IMR-90 (cell line): ENCODE measurements around the gene RFX3. TPM values are rescaled to one million over a fixed set of nuclear protein-coding genes. Genes with fewer than 3 reads are reported as not detected.

Source experiments
- ATAC-seq: fragments of 200-7000 bp; cut with Tn5 transposase; 2 replicates; pipeline ENCODE4 v1.9.1; 2020; ENCODE audit warnings: low read depth, mild to moderate bottlenecking, moderate library complexity
- BruUV-seq: library from RNA; stranded (reverse); fragments of 400-500 nt; replicated peaks from 2 replicates; lab custom pipeline; 2021; lab: Mats Ljungman, UMichigan
- CTCF ChIA-PET: fragments of 300-600 bp; formaldehyde crosslinking; extraction: SDS; loops from one replicate; lab custom pipeline; 2021; ENCODE audit warnings: antibody characterized with exemption; lab: Yijun Ruan, JAX
- POLR2A ChIA-PET: fragments of 300-600 bp; sonication (Branson Sonifier 250); formaldehyde crosslinking; loops from one replicate; lab custom pipeline; 2022; ENCODE audit warnings: antibody characterized with exemption; ENCODE audit not compliant: unreplicated experiment; lab: Charles Lee
- DNase-seq: peaks from one replicate; pipeline ENCODE4 v3.0.0; 2013
- H2AFZ ChIP-seq: replicated peaks from 2 replicates; pipeline ENCODE3; 2013; ENCODE audit warnings: low read length, mild to moderate bottlenecking; ENCODE audit not compliant: poor library complexity
- H2AK5ac ChIP-seq: 2 replicates; pipeline ENCODE4 v1.6.1; 2013; ENCODE audit warnings: low read depth, low read length, inconsistent platforms
- H2AK9ac ChIP-seq: replicated peaks from 2 replicates; pipeline ENCODE3; 2013; ENCODE audit warnings: mild to moderate bottlenecking, low read depth, low read length, moderate library complexity; ENCODE audit not compliant: poor library complexity
- H2BK120ac ChIP-seq: 2 replicates; pipeline ENCODE4 v1.6.1; 2013; ENCODE audit warnings: low read depth, low read length, inconsistent platforms
- H2BK15ac ChIP-seq: 3 replicates; pipeline ENCODE4 v1.6.1; 2013; ENCODE audit warnings: low read depth, low read length, inconsistent platforms
- H2BK20ac ChIP-seq: 2 replicates; pipeline ENCODE4 v1.6.1; 2013; ENCODE audit warnings: low read depth, mild to moderate bottlenecking, inconsistent platforms, low read length, moderate library complexity
- H2BK5ac ChIP-seq: 2 replicates; pipeline ENCODE4 v1.6.1; 2013; ENCODE audit warnings: mild to moderate bottlenecking, low read depth, low read length, inconsistent platforms; ENCODE audit not compliant: poor library complexity, severe bottlenecking
- H3K14ac ChIP-seq: replicated peaks from 2 replicates; pipeline ENCODE4 v1.6.1; 2013; ENCODE audit warnings: low read depth, low read length, inconsistent platforms
- H3K18ac ChIP-seq: 2 replicates; pipeline ENCODE4 v1.6.1; 2013; ENCODE audit warnings: low read depth, low read length, control low read depth
- H3K23ac ChIP-seq: 2 replicates; pipeline ENCODE4 v1.6.1; 2013; ENCODE audit warnings: low read depth, low read length, inconsistent platforms
- H3K27ac ChIP-seq: 2 replicates; pipeline ENCODE4 v1.5.1; 2013; ENCODE audit warnings: mild to moderate bottlenecking, control low read depth, low read length; ENCODE audit not compliant: insufficient read depth
- H3K27me3 ChIP-seq: 2 replicates; pipeline ENCODE4 v1.6.1; 2013; ENCODE audit warnings: low read length; ENCODE audit not compliant: control insufficient read depth, insufficient read depth
- H3K36me3 ChIP-seq: 2 replicates; pipeline ENCODE4 v1.6.1; 2013; ENCODE audit warnings: low read length, mixed read lengths; ENCODE audit not compliant: control insufficient read depth, insufficient read depth
- H3K4ac ChIP-seq: 2 replicates; pipeline ENCODE4 v1.6.1; 2013; ENCODE audit warnings: low read depth, low read length, inconsistent platforms
- H3K4me1 ChIP-seq: 2 replicates; pipeline ENCODE4 v1.6.1; 2013; ENCODE audit warnings: low read length, mixed read lengths; ENCODE audit not compliant: control insufficient read depth, insufficient read depth
- H3K4me2 ChIP-seq: 2 replicates; pipeline ENCODE4 v1.6.1; 2013; ENCODE audit warnings: low read depth, mild to moderate bottlenecking, control low read depth, low read length, moderate library complexity
- H3K4me3 ChIP-seq: 2 replicates; pipeline ENCODE4 v1.5.1; 2013; ENCODE audit warnings: low read depth, mild to moderate bottlenecking, control low read depth, low read length, moderate library complexity; ENCODE audit not compliant: insufficient read depth
- H3K56ac ChIP-seq: 2 replicates; pipeline ENCODE4 v1.6.1; 2013; ENCODE audit warnings: low read length, inconsistent platforms; ENCODE audit not compliant: insufficient read depth; ENCODE audit errors: extremely low read depth
- H3K79me1 ChIP-seq, 2 experiments: 2 replicates each; pipeline ENCODE4 v1.6.1; 2013; ENCODE audit warnings: low read length in 2 of 2, inconsistent platforms in 1 of 2, low read depth in 1 of 2
- H3K9ac ChIP-seq: 2 replicates; pipeline ENCODE4 v1.6.1; 2013; ENCODE audit warnings: low read depth, low read length, control low read depth
- H3K9me1 ChIP-seq: 2 replicates; pipeline ENCODE4 v1.6.1; 2013; ENCODE audit warnings: low read length, inconsistent platforms; ENCODE audit not compliant: insufficient read depth
- H3K9me3 ChIP-seq: 2 replicates; pipeline ENCODE4 v1.6.1; 2013; ENCODE audit warnings: low read length; ENCODE audit not compliant: control insufficient read depth, insufficient read depth
- H4K20me1 ChIP-seq: 2 replicates; pipeline ENCODE4 v1.6.1; 2013; ENCODE audit warnings: low read length, inconsistent platforms; ENCODE audit not compliant: insufficient read depth
- H4K5ac ChIP-seq: 2 replicates; pipeline ENCODE4 v1.6.1; 2013; ENCODE audit warnings: mild to moderate bottlenecking, low read depth, low read length, control low read depth
- H4K8ac ChIP-seq, 2 experiments: 2 replicates each; pipeline ENCODE4 v1.6.1; 2013; ENCODE audit warnings: low read depth in 2 of 2, low read length in 2 of 2, control low read depth in 1 of 2, inconsistent platforms in 1 of 2
- H4K91ac ChIP-seq: 2 replicates; pipeline ENCODE4 v1.6.1; 2013; ENCODE audit warnings: low read depth, low read length, inconsistent platforms; ENCODE audit not compliant: insufficient read depth
- BHLHE40 ChIP-seq: fragments of 150-350 bp; IDR thresholded peaks from 2 replicates; pipeline ENCODE4 v1.6.1; 2016; ENCODE audit warnings: mild to moderate bottlenecking, low read depth, low read length
- CEBPB ChIP-seq: IDR thresholded peaks from 2 replicates; pipeline ENCODE4 v1.6.1; 2012; ENCODE audit warnings: low read depth, low read length, improper control_type of control experiment
- CHD1 ChIP-seq: IDR thresholded peaks from 2 replicates; pipeline ENCODE4 v1.6.1; 2012; ENCODE audit warnings: low read depth, low read length, improper control_type of control experiment
- FOS ChIP-seq: fragments of 150-350 bp; IDR thresholded peaks from 2 replicates; pipeline ENCODE4 v1.6.1; 2016; ENCODE audit warnings: low read depth, low read length
- MAFK ChIP-seq: IDR thresholded peaks from 2 replicates; pipeline ENCODE4 v1.6.1; 2012; ENCODE audit warnings: low read depth, low read length, improper control_type of control experiment
- MAZ ChIP-seq: IDR thresholded peaks from 2 replicates; pipeline ENCODE4 v1.6.1; 2012; ENCODE audit warnings: low read depth, mild to moderate bottlenecking, low read length, improper control_type of control experiment, moderate library complexity, borderline replicate concordance
- MXI1 ChIP-seq: IDR thresholded peaks from 2 replicates; pipeline ENCODE4 v1.6.1; 2012; ENCODE audit warnings: low read depth, mild to moderate bottlenecking, low read length, moderate library complexity, borderline replicate concordance
- POLR2A ChIP-seq: IDR thresholded peaks from 2 replicates; pipeline ENCODE4 v1.6.1; 2012; ENCODE audit warnings: mild to moderate bottlenecking, low read depth, low read length
- RCOR1 ChIP-seq: IDR thresholded peaks from 2 replicates; pipeline ENCODE4 v1.6.1; 2012; ENCODE audit warnings: mild to moderate bottlenecking, low read length, improper control_type of control experiment; ENCODE audit not compliant: insufficient replicate concordance
- RFX5 ChIP-seq: IDR thresholded peaks from 2 replicates; pipeline ENCODE4 v1.8.0; 2012; ENCODE audit warnings: low read depth, mild to moderate bottlenecking, low read length, moderate library complexity
- WGBS, 2 experiments: methylation state at CpG; one replicate each; pipeline versions ENCODE4 v1.1.5 to v1.1.7; 2013; ENCODE audit warnings: missing lambda C conversion rate in 2 of 2; ENCODE audit not compliant: insufficient read length in 1 of 2; ENCODE audit errors: extremely low coverage in 2 of 2; 5-methylcytosine and 5-hydroxymethylcytosine counted together
- dilution Hi-C: fragments of 300-500 bp; cut with HindIII; formaldehyde crosslinking; loops from one replicate; pipeline ENCODE4 v1.14.3; 2018; ENCODE audit warnings: low sequenced_read_pairs; ENCODE audit not compliant: unreplicated experiment
- in situ Hi-C: fragments of 300-500 bp; cut with MboI; formaldehyde crosslinking; loops from 3 replicates; pipeline ENCODE4 v1.14.3; 2019; ENCODE audit warnings: low sequenced_read_pairs, inconsistent platforms, mixed read lengths
- intact Hi-C: fragments of 100-400 bp; cut with micrococcal nuclease; formaldehyde crosslinking; loops from 2 replicates; pipeline ENCODE4 v1.10.0; 2022
- polyA plus RNA-seq, 3 experiments: library from polyadenylated mRNA; depleted of rRNA; stranded (reverse); fragments of >200 nt; gene quantifications; 2 replicates each; pipeline ENCODE4 v1.2.3, GENCODE V29; 2012; ENCODE audit warnings: low replicate concordance in 1 of 3
- total RNA-seq: library from RNA; depleted of rRNA; stranded (reverse); fragments of >200 nt; gene quantifications from 2 replicates; pipeline ENCODE4 v1.2.3, GENCODE V29; 2012
- TF ChIP-seq, protein P1 (sequence below): fragments of 150-350 bp; IDR thresholded peaks from 2 replicates; pipeline ENCODE4 v1.6.1; 2016; ENCODE audit warnings: low read depth, mild to moderate bottlenecking, low read length, moderate library complexity, borderline replicate concordance

Gene RFX3
- total and polyA plus RNA-seq, 2 of the 4 experiments (the other 2 are of a cell fraction) = 1.7 to 2.7 TPM

- no peak for TF ChIP-seq FOS
Observed at GRCh38 chr9:3479514-3480352, 46.1 kb downstream of the RFX3 start (continued).

- ATAC-seq (no peak), DNase-seq (no peak)
- no peak overlapping the region for H4K8ac ChIP-seq
- no peak overlapping the region for H2BK5ac ChIP-seq
- ChIA-PET CTCF (no interaction called here), POLR2A (no interaction called here)
- no peaks in the 10 kb centered on the region for H3K36me3 ChIP-seq
- BruUV-seq = no TSS peak
- no CpG with 5 or more reads among the region's 1 CpG for WGBS, 2 experiments
- no peak overlapping the region for H3K9ac ChIP-seq
- H3K23ac ChIP-seq = no peak overlapping the region; the same call in 1 of the 2 replicates
- H3K9me3 ChIP-seq = no peaks in the 10 kb centered on the region
- H3K27me3 ChIP-seq = no peaks in the 10 kb centered on the region
- no peaks in the 10 kb centered on the region for H3K9me1 ChIP-seq
- no peaks in the 10 kb centered on the region for H3K79me1 ChIP-seq
- peaks cover 2% of the 10 kb centered on the region; the same call in 1 of the 2 replicates for H3K4me1 ChIP-seq
- no peak overlapping the region for H4K5ac ChIP-seq
- no peak overlapping the region for H4K91ac ChIP-seq
- H2AK9ac ChIP-seq = no peak overlapping the region
- intact Hi-C loops (no loop called here), dilution Hi-C loops (no loop called here), in situ Hi-C loops (no loop called here)
- no peak overlapping the region for H3K18ac ChIP-seq
- TF ChIP-seq POLR2A (no peak), MAFK (no peak), MAZ (no peak), RFX5 (no peak), MXI1 (no peak), RCOR1 (no peak), CEBPB (no peak), CHD1 (no peak), BHLHE40 (no peak)
- TF ChIP-seq, protein P1, sequence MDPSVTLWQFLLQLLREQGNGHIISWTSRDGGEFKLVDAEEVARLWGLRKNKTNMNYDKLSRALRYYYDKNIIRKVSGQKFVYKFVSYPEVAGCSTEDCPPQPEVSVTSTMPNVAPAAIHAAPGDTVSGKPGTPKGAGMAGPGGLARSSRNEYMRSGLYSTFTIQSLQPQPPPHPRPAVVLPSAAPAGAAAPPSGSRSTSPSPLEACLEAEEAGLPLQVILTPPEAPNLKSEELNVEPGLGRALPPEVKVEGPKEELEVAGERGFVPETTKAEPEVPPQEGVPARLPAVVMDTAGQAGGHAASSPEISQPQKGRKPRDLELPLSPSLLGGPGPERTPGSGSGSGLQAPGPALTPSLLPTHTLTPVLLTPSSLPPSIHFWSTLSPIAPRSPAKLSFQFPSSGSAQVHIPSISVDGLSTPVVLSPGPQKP = no peak
- H2BK20ac ChIP-seq = no peak overlapping the region
- no peak overlapping the region for H2BK15ac ChIP-seq
- no peak overlapping the region for H3K4ac ChIP-seq
- no peak overlapping the region for H3K27ac ChIP-seq
- no peak overlapping the region for H3K4me3 ChIP-seq
- no peak overlapping the region for H3K4me2 ChIP-seq
- no peak overlapping the region for H2AFZ ChIP-seq
- no peak overlapping the region for H2AK5ac ChIP-seq
- H2BK120ac ChIP-seq = no peak overlapping the region
- no peaks in the 10 kb centered on the region for H4K20me1 ChIP-seq
- H3K56ac ChIP-seq = no peak overlapping the region
- no peak overlapping the region for H3K14ac ChIP-seq
Observed at GRCh38 chr9:3478549-3478953, 47.2 kb downstream of the RFX3 start.
